Naive thymus-derived CD4-positive, alpha-beta T cell (primary cell): Measurements from ENCODE around the gene DDR2. TPM values are rescaled to one million over a fixed set of nuclear protein-coding genes. Genes with fewer than 3 reads are reported as not detected.

ENCODE experiments used
- ATAC-seq: fragments of 150-1000 bp; cut with Tn5 transposase; 2 replicates; pipeline ENCODE4 v1.10.0; 2021; ENCODE audit warnings: mild to moderate bottlenecking, moderate library complexity
- CTCF ChIA-PET: fragments of 350-600 bp; sonication (Branson Sonifier 250); formaldehyde crosslinking; loops from one replicate; lab custom pipeline; 2021; ENCODE audit warnings: antibody characterized with exemption; lab: Charles Lee
- POLR2A ChIA-PET: fragments of 350-600 bp; sonication (Branson Sonifier 250); formaldehyde crosslinking; loops from one replicate; lab custom pipeline; 2021; ENCODE audit warnings: antibody characterized with exemption, inconsistent platforms; lab: Charles Lee
- DNase-seq, 9 donors: peaks; one replicate each; pipeline versions ENCODE4 v3.0.0 to v3.0.0-alpha.2; 2020 to 2022; ENCODE audit warnings: mixed read lengths in 1 of 9
- H3K27ac ChIP-seq: one replicate; pipeline ENCODE4 v1.7.0; 2013; ENCODE audit warnings: mild to moderate bottlenecking, low read depth, low read length, moderate library complexity
- H3K27me3 ChIP-seq, 2 donors: one replicate each; pipeline ENCODE4 v1.7.0; 2013; ENCODE audit warnings: low read length in 2 of 2, mild to moderate bottlenecking in 2 of 2, moderate library complexity in 2 of 2; ENCODE audit not compliant: control insufficient read depth in 2 of 2, insufficient read depth in 2 of 2
- H3K36me3 ChIP-seq, 3 experiments: 1 replicate in 2 of 3; 2 replicates in 1 of 3; pipeline ENCODE4 v1.7.0; 2013; ENCODE audit warnings: low read length in 3 of 3, mild to moderate bottlenecking in 3 of 3, moderate library complexity in 1 of 3; ENCODE audit not compliant: insufficient read depth in 3 of 3, control insufficient read depth in 2 of 3
- H3K4me1 ChIP-seq, 2 donors: one replicate each; pipeline ENCODE4 v1.7.0; 2013; ENCODE audit warnings: low read length in 2 of 2, mild to moderate bottlenecking in 2 of 2, moderate library complexity in 1 of 2; ENCODE audit not compliant: control insufficient read depth in 2 of 2, insufficient read depth in 2 of 2
- H3K4me3 ChIP-seq: 2 replicates; pipeline ENCODE4 v1.7.0; 2013; ENCODE audit warnings: mild to moderate bottlenecking, low read length
- H3K9me3 ChIP-seq, 3 experiments: 1 replicate in 2 of 3; 2 replicates in 1 of 3; pipeline ENCODE4 v1.7.0; 2013; ENCODE audit warnings: low read length in 3 of 3; ENCODE audit not compliant: control insufficient read depth in 2 of 3
- H3K27ac Mint-ChIP-seq, 9 donors: one replicate each; pipeline ENCODE4 v1.8.0; 2020 to 2022; ENCODE audit warnings: mixed read lengths in 9 of 9, mild to moderate bottlenecking in 8 of 9, moderate library complexity in 5 of 9, inconsistent platforms in 2 of 9
- H3K27me3 Mint-ChIP-seq, 5 donors: one replicate each; pipeline ENCODE4 v1.8.0; 2021 to 2022; ENCODE audit warnings: mixed read lengths in 5 of 5, mild to moderate bottlenecking in 1 of 5
- H3K36me3 Mint-ChIP-seq, 5 donors: one replicate each; pipeline ENCODE4 v1.8.0; 2020 to 2022; ENCODE audit warnings: mixed read lengths in 5 of 5, mild to moderate bottlenecking in 3 of 5, inconsistent platforms in 1 of 5
- H3K4me1 Mint-ChIP-seq, 7 donors: one replicate each; pipeline ENCODE4 v1.8.0; 2020 to 2022; ENCODE audit warnings: mixed read lengths in 7 of 7, mild to moderate bottlenecking in 3 of 7, inconsistent platforms in 1 of 7
- H3K4me3 Mint-ChIP-seq, 10 donors: one replicate each; pipeline ENCODE4 v1.8.0; 2020 to 2022; ENCODE audit warnings: mild to moderate bottlenecking in 10 of 10, mixed read lengths in 10 of 10, moderate library complexity in 6 of 10, inconsistent platforms in 2 of 10
- H3K9me3 Mint-ChIP-seq, 11 donors: one replicate each; pipeline ENCODE4 v1.8.0; 2020 to 2022; ENCODE audit warnings: mixed read lengths in 11 of 11, mild to moderate bottlenecking in 4 of 11, inconsistent platforms in 1 of 11, moderate library complexity in 1 of 11
- intact Hi-C, 2 donors: fragments of 100-400 bp; cut with micrococcal nuclease; formaldehyde crosslinking; loops; one replicate each; pipeline ENCODE4 v1.15.1; 2023
- polyA plus RNA-seq, 2 donors: library from polyadenylated mRNA; unstranded; fragments of 300-500 nt; fragmentation: Illumina TruSeq; gene quantifications; one replicate each; pipeline ENCODE4 v1.2.3, GENCODE V29; 2021
- total RNA-seq, 6 experiments: library from RNA in 5 of 6; stranded (reverse) in 5 of 6; gene quantifications; 1 replicate in 5 of 6; 2 replicates in 1 of 6; pipeline ENCODE4 v1.2.3 and lab custom pipeline; 2021 to 2026

DDR2 gene
- total and polyA plus RNA-seq, 7 experiments from 2014 or later: 0.24 to 0.44 (median 0.35) TPM; not detected in 2

- no peak overlapping the region for H3K27ac Mint-ChIP-seq
- Histone ChIP-seq H3K4me3 (no peak overlapping the region), H3K9me3 (no peaks in the 10 kb centered on the region), H3K36me3 (no peaks in the 10 kb centered on the region), H3K27me3 (no peaks in the 10 kb centered on the region), H3K4me1 (no peaks in the 10 kb centered on the region), H3K27ac (no peak overlapping the region)
- no peak for DNase-seq
- peaks cover 0 to 4% (median 0%) of the 10 kb centered on the region in 5 donors for H3K36me3 Mint-ChIP-seq
- no peak for ATAC-seq
- intact Hi-C loops: no loop called here
- ChIA-PET CTCF (no interaction called here), POLR2A (no interaction called here)
- H3K4me1 Mint-ChIP-seq: no peaks in the 10 kb centered on the region
- H3K27me3 Mint-ChIP-seq: peaks cover 0 to 11% (median 0%) of the 10 kb centered on the region in 5 donors
- H3K9me3 Mint-ChIP-seq: peaks cover 0 to 2% (median 0%) of the 10 kb centered on the region in 11 donors
- H3K4me3 Mint-ChIP-seq: no peak overlapping the region
Measured at GRCh38 chr1:162687870-162688269, 55.6 kb downstream of the DDR2 start.

- H3K36me3 Mint-ChIP-seq: peaks cover 0 to 4% (median 0%) of the 10 kb centered on the region in 5 donors
- DNase-seq (no peak), ATAC-seq (no peak)
- H3K27me3 ChIP-seq: no peaks in the 10 kb centered on the region
- POLR2A ChIA-PET: no interaction called here
- H3K27ac Mint-ChIP-seq: no peak overlapping the region
- no peak overlapping the region for H3K4me3 Mint-ChIP-seq
- no peaks in the 10 kb centered on the region for H3K9me3 ChIP-seq
- no peak overlapping the region for H3K27ac ChIP-seq
- intact Hi-C loops: no loop called here
- no peaks in the 10 kb centered on the region for H3K4me1 ChIP-seq
- peaks cover 0 to 11% (median 0%) of the 10 kb centered on the region in 5 donors for H3K27me3 Mint-ChIP-seq
- no peaks in the 10 kb centered on the region for H3K36me3 ChIP-seq
- H3K9me3 Mint-ChIP-seq: peaks cover 0 to 2% (median 0%) of the 10 kb centered on the region in 11 donors
- CTCF ChIA-PET: no interaction called here
- no peak overlapping the region for H3K4me3 ChIP-seq
- no peaks in the 10 kb centered on the region for H3K4me1 Mint-ChIP-seq
Measured at GRCh38 chr1:162688521-162688920, 56.3 kb downstream of the DDR2 start.

GRCh38 chr1:162688931-162689330, 56.7 kb downstream of the DDR2 start:
- H3K9me3 ChIP-seq: no peaks in the 10 kb centered on the region

GRCh38 chr1:162689745-162690671, 57.7 kb downstream of the DDR2 start:
- Histone ChIP-seq H3K27me3 (no peaks in the 10 kb centered on the region), H3K4me3 (no peak overlapping the region), H3K9me3 (no peaks in the 10 kb centered on the region), H3K4me1 (no peaks in the 10 kb centered on the region), H3K27ac (no peak overlapping the region), H3K36me3 (no peaks in the 10 kb centered on the region)
- H3K4me1 Mint-ChIP-seq: no peaks in the 10 kb centered on the region
- peaks cover 0 to 5% (median 0%) of the 10 kb centered on the region in 11 donors for H3K9me3 Mint-ChIP-seq
- ChIA-PET POLR2A (no interaction called here), CTCF (no interaction called here)
- ATAC-seq (no peak), DNase-seq (no peak)
- intact Hi-C loops: no loop called here
- H3K27me3 Mint-ChIP-seq: peaks cover 0 to 16% (median 6%) of the 10 kb centered on the region in 5 donors
- H3K36me3 Mint-ChIP-seq: peaks cover 0 to 4% (median 0%) of the 10 kb centered on the region in 5 donors
- H3K4me3 Mint-ChIP-seq: no peak overlapping the region
- H3K27ac Mint-ChIP-seq: no peak overlapping the region

More at GRCh38 chr1:162688931-162689330, 56.7 kb downstream of the DDR2 start:
- ChIA-PET POLR2A (no interaction called here), CTCF (no interaction called here)
- no peak overlapping the region for H3K27ac Mint-ChIP-seq
- intact Hi-C loops: no loop called here
- Histone ChIP-seq H3K36me3 (no peaks in the 10 kb centered on the region), H3K4me1 (no peaks in the 10 kb centered on the region), H3K4me3 (no peak overlapping the region), H3K27me3 (no peaks in the 10 kb centered on the region), H3K27ac (no peak overlapping the region)
- DNase-seq (no peak), ATAC-seq (no peak)
- H3K36me3 Mint-ChIP-seq: peaks cover 0 to 4% (median 0%) of the 10 kb centered on the region in 5 donors
- H3K4me1 Mint-ChIP-seq: no peaks in the 10 kb centered on the region
- H3K4me3 Mint-ChIP-seq: no peak overlapping the region
- peaks cover 0 to 2% (median 0%) of the 10 kb centered on the region in 11 donors for H3K9me3 Mint-ChIP-seq
- H3K27me3 Mint-ChIP-seq: peaks cover 0 to 12% (median 0%) of the 10 kb centered on the region in 5 donors

GRCh38 chr1:162690672-162691434, 58.6 kb downstream of the DDR2 start:
- H3K36me3 ChIP-seq: no peaks in the 10 kb centered on the region
- H3K27me3 ChIP-seq: no peaks in the 10 kb centered on the region
- H3K4me1 Mint-ChIP-seq: no peaks in the 10 kb centered on the region
- ChIA-PET POLR2A (no interaction called here), CTCF (no interaction called here)
- no peak overlapping the region for H3K4me3 Mint-ChIP-seq
- intact Hi-C loops: no loop called here
- peaks cover 0 to 5% (median 0%) of the 10 kb centered on the region in 11 donors for H3K9me3 Mint-ChIP-seq
- H3K9me3 ChIP-seq: no peaks in the 10 kb centered on the region
- peaks cover 0 to 4% (median 0%) of the 10 kb centered on the region in 5 donors for H3K36me3 Mint-ChIP-seq
- DNase-seq (no peak), ATAC-seq (no peak)
- no peak overlapping the region for H3K27ac Mint-ChIP-seq
- no peak overlapping the region for H3K27ac ChIP-seq
- H3K4me3 ChIP-seq: no peak overlapping the region
- peaks cover 0 to 16% (median 6%) of the 10 kb centered on the region in 5 donors for H3K27me3 Mint-ChIP-seq
- H3K4me1 ChIP-seq: no peaks in the 10 kb centered on the region

- intact Hi-C loops: no loop called here
Measured at GRCh38 chr1:162691999-162692575, 59.8 kb downstream of the DDR2 start.

More at GRCh38 chr1:162691999-162692575, 59.8 kb downstream of the DDR2 start:
- Mint-ChIP-seq H3K27ac (no peak overlapping the region), H3K4me1 (no peaks in the 10 kb centered on the region), H3K36me3 (peaks cover 0 to 4% (median 0%) of the 10 kb centered on the region in 5 donors), H3K9me3 (peaks cover 0 to 5% (median 0%) of the 10 kb centered on the region in 11 donors), H3K4me3 (no peak overlapping the region), H3K27me3 (peaks cover 0 to 16% (median 8%) of the 10 kb centered on the region in 5 donors)
- ChIA-PET CTCF (no interaction called here), POLR2A (no interaction called here)
- H3K36me3 ChIP-seq: no peaks in the 10 kb centered on the region
- H3K27me3 ChIP-seq: no peaks in the 10 kb centered on the region
- H3K27ac ChIP-seq: no peak overlapping the region
- H3K4me3 ChIP-seq: no peak overlapping the region
- H3K9me3 ChIP-seq: no peaks in the 10 kb centered on the region
- H3K4me1 ChIP-seq: no peaks in the 10 kb centered on the region
- no peak for DNase-seq
- ATAC-seq: no peak
